Stimulated activated CD8-positive, alpha-beta memory T cell treated with anti-CD3 and anti-CD28 coated beads, Interleukin-7, amount 100 ng/mL, for 48 hours (primary cell): ENCODE measurements around the gene ZBED5.
"Not testable (repeated sequence)": the region's sequence is repeated elsewhere in the genome, so short reads cannot be mapped to it uniquely, and the experiment has no call there.

ENCODE experiments used
- DNase-seq, 2 donors: peaks; one replicate each; pipeline ENCODE4 v3.0.0-alpha.2; 2020; ENCODE audit warnings: low read depth in 1 of 2; ENCODE audit errors: extremely low read depth in 1 of 2

ZBED5 gene

DNA sequence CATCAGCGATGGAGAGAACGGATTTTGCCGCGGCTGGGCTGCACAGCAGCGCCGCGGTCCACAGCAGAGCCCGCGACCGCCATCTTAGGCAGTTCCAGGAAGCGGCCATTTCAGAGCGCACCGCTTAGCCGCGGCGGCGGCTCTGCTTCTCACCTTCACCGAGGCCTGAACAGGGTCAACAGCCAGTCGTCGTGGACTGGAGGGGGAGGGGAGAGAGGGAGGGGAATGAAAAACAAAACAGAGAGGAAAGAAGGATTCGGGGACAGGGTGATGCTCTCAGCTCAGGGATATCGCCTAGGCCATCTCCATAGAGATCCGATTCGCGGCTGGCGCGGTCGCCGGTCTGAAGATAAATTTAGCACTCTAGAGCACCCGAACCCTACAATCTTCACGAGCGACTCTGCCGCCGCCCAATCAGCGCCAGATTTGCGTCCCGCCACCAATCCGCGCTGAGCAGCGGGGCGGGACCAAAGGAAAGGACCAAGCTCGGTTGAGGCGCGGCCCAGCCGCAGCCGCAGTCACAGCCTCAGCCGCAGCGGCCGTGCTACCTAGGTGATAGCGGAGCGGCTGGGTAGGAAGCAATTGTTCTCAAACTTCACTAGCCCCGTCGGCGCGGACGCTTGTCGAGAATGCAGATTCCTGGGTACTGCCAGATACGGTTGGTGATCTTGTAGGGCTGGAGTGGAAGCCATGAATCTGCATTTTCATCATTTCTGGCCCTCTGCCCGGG is at the start of gene ZBED5:
TSS of gene ZBED5 (minus strand) at position 345 of the 730 bp plus-strand sequence. CDS start 3,108 bp downstream, outside the sequence.
- DNase-seq, result peak; percentile 92 to 93

DNA sequence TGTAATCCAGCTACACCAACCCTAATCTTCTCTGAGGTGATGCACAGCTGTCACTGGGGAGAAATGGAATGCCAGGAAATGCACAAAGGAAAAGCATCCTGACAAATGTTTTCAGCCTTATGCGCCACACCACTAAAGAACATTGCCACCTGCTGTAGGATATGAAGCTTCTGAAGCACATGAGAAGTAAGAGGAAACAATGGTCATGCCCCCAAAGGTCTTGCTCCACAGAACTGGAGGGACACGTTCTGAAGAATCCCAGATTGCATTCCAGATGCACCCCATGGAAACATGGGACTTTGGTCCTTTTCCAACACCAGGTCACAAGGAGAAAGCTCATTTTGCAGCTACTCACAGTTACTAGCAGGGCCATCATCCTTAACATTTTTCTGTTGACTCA is 48.7 kb upstream of the ZBED5 start:
- no peak for DNase-seq

DNA sequence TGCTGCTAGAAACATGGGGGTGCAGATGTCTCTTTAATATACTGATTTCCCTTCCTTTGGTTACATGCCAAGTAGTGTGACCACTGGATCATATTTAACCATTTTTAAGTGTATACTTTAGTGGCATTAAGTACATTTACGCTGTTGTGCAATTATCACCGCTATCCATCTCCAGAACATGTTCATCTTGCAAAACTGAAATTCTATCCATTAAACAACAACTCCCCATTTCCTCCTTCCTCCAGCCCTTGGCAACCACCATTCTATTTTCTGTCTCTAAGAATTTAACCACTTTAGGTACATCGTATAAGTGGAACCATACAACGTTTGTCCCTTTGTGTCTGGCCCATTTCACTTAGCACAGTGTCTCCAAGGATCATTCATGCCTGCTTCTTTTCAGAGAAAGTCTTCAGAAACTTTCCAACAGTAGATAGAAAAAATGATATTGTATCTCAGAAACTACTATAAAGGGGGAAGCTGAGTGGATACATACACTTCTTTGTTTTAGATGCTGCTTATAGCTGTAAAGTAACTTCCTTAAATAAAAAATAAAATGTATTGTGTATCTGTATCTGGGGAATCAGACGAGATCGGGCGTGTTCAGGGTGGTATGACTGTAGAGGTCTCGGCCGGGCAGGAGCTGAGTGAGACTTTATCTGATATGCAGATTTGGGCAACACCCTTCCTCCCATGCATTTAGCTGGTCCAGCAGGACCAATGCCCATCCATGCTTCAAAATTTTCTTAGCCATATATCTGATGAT is 44.6 kb upstream of the ZBED5 start:
- DNase-seq, result no peak

DNA sequence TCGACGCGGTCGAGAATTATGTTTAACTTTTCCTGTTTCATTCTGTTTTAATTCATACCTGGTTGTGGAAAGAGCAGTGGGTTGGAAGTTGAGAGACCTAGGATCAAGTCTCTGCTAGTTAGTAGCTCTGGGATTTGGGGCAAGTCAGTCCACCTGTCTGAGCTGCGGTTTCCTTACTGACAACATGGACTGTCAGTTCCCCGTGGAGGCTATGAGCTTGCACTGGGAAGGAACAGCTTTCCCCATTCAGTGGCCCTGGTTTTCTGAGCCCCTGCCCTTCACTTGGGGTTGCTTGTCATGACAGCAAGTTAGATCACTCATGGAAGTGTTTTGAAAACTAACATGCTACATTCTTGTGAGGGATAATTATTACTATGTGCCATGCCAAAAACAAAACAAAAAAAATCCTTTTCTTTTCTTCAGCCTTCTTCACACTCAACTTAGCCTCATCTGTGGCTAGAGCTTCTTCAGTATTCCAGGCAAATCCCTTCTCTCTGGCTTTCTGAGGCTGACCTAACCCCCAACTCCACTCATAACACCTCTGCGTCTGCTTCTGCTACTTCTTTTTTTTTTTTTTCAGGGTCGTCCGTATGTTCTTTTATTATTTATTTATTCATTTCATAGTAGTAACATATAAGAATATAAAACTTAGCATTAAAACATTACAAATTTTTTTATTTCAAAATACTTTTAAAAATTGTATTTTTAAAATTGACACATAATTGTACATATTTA is 43.0 kb upstream of the ZBED5 start:
- no peak for DNase-seq

DNA sequence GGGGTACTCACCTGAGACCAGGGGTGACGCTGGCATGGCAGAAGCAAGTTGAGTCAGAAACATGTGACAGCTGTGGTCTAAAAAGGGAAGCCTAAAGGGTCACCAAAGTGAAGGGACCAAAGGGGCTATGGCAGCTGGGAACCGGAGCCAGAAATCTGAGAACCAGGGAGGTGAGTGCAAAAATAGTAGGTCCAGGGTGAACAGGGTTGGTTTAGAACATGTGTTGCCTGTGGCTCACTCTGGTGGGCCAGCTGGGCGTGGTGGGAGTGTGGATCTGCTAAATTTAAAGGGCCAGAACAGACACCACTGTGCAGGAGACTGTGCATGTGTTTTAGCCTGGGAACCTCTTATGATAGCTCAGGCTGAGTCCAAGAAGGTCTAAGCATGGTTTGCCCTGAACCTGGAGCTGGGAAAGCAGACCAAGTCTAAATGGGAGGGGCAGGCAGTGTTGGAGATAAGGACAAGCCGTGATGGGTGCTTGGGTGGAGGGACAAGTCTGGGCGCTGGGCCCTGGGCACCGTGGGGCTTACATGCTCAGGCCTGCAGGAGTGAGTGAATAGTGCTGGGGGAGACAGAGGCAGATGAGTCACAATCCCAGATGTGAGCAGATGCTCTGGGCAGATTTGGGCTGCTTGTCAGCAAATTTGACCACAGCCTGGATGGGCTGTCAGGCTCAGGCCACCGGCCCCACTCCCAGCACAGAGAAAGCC is 41.4 kb upstream of the ZBED5 start:
- peak in 1 of 2 donors; percentile 21 for DNase-seq

DNA sequence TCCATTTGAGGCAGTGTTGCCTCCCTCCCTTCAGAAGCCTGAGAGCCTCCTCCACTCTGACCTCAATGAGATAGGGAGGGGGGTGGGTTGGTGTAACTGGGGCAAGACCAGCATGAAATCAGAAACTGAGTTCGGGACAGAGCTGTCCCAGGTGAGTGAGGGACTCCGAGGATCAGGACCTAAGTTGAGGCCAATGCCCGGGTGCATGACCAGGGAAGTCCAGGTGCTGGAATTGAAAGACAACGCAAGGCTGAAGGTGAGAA is 40.8 kb upstream of the ZBED5 start:
- no peak for DNase-seq

DNA sequence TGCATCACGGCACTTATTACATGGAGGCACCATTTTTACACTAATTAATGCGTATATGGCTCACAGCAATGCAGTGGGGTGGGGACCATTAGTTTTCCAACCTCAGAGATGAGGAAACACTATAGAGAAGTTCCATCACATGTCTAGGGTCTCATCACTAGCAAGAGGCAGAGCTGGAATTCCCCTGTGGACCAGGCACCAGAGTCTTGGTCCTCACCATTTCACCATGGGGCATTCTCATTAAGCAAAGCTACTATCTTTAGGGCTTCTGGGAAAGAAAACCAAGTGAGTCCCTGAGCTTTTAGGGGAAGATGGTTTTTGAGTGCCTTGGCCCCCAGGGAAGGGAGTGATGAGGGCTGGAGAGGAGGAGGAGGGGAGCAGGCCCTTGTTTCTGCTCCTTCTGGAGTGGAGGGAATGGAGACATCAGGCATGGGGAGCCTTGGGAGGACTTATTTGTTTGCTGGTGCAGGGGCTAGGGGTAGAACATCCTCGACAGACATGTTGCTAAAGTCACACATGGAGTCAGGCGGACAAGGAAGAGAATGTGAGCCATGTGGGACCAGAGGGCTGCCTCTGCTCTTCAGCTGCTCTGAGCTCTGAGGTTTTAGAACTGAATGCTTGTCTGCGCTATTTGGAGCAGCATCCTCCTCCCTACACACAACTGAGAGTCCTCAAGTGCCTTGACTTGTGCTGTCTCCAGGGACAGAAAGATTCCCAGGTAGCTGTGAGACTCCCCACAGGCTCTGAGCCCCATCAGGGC is 40.3 kb upstream of the ZBED5 start:
- DNase-seq, result no peak

DNA sequence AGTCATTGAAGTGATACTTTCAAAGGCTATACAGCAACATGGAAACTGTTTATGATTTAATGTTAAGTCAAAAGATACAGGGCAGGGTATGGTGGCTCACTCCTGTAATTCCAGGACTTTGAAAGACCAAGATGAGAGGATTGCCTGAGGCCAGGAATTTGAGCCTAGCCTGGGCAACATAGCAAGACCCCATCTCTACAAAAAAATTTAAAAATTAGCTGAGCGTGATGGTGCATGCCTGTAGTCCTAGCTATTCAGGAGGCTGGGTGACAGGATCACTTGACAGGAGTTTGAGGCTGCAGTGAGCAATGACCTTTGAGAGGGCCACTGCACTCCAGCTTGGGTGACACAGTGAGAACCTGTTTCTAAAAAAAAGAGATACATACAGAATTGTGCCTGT is 39.3 kb upstream of the ZBED5 start:
- DNase-seq, result no peak

DNA sequence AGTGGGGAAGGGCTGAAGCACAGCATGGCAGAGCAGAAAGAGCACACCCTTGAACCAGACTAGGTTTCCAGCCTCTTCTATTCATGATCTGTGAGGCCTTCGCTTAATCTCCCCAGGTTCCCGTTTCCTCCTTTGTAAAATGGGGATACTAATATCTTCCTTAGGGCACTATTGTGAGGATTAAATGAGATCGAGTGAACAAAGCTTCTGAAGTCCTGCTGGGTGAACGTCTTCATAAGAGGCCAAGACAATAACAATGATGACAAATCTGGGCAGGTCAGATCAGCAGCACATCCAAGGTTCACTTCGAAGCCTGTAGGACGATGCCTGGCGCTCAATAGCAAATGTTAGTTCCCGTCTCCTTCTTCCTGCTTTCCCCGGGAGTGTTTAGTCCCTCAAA is 38.6 kb upstream of the ZBED5 start:
- DNase-seq, result no peak

DNA sequence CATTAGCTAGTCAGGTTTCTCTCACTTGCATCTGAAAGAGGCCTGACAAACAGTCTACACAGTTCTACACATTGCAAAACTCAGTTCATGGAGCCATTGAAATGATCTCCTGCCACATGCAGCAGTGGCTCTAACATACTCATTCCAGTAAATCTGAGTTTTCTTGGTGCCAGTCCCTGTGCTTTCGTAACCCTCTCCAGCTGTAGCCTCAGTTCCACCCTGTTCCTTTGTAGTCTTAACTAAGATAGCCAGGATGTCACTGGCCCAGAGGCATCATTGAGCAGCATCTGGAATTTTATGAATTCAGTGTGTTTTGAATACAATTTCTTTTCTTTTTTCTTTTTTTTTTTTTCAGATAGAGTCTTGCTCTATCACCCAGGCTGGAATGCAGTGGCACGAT is 37.4 kb upstream of the ZBED5 start:
- no peak for DNase-seq

DNA sequence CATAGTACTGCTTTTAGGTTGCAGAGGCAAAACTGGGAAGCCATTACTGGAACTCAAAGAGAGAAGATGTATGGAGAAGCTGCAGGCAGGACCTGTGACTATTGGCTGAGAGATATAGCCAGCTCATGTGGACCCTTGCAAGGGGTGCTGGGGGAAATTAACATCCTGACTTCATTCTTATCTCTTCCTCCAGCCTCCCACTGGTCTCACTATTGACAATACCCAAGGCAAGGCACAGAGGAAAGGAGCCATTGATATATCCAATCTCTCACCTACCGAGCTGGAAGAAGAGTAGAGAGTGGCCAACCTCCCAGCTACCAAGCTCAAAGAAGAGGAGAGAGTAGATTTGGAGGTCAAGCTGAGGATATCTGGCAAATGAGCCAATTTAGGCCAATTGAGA is 36.8 kb upstream of the ZBED5 start:
- DNase-seq, result no peak

DNA sequence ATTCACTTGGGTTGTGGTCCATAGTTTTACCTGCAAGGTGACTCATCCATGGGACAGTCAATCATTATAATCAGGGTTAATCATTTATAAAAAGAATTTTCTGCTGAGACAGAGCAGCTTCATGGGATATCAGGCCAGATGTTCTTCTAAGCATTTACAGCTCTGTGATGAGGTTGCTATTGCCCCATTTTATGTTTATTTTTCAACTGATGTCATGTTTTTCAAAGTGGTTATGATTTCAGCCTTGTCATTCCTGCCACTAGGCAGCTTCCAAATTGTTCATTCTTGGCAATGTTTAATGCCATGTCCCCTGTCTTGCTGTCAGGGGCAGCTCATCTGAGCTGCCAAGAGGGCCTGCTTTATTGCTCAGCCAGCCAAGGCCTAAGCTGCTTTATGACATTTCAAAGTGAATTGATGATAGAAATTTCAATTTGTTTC is 35.9 kb upstream of the ZBED5 start:
- DNase-seq, result no peak

DNA sequence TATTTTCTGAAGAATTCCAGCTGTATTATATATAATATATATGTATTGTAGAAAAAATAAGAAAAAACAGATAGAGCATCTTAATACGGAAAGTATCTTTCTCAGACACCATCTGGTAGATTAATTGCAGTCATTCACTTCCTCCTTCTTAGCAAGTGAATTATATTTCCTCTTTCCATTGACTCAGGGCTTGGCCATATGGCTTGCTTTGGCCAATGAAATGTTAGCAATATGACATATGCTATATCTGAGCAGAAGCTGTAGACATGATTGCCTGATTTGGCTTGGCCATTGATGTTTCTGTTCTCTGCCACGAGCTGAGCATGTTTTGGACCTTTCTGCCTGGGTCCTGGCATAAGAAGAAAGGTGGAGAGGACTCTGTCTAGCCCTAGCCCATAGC is 34.4 kb upstream of the ZBED5 start:
- no peak for DNase-seq

DNA sequence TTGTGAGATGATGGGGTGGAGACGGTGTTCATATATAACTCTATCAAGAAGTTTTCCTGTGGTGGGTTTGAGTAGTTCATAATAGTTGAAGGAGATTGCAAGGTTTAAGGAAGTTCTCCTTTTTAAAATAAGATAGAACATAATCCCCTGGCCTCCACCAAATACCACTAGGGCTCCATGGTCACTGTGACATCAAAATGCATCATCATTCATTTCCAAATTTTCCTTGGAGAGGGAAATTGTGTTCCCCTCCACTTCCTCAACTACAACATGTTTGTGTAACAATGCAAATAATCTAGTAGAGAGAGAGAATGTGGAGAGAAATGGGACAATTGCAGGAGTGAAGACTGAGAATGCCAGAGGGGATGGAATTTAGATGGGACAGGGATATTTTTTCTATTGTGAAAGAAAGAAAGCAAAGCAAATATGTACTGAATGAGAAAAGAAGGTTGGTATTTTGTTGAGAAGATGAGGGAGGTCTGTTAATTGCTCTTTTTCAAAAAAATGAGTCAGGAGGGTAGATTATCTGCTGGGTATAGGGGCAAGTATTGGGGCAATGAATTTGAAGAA is 33.4 kb upstream of the ZBED5 start:
- no peak for DNase-seq

DNA sequence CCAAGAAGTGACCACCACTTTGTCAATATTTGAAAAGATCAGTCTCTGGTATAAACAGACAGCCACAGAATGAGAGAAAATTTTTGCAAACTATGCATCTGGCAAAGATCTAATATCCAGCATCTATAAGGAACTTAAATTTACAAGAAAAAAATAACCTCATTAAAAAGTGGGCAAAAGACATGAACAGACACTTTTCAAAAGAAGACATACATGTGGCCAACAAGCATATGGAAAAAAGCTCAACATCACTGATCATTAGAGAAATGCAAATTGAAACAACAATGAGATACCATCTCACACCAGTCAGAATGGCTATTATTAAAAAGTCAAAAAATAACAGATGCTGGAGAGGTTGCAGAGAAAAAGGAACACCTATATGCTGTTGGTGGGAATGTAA is 32.2 kb upstream of the ZBED5 start:
- DNase-seq, result not testable (repeated sequence)

DNA sequence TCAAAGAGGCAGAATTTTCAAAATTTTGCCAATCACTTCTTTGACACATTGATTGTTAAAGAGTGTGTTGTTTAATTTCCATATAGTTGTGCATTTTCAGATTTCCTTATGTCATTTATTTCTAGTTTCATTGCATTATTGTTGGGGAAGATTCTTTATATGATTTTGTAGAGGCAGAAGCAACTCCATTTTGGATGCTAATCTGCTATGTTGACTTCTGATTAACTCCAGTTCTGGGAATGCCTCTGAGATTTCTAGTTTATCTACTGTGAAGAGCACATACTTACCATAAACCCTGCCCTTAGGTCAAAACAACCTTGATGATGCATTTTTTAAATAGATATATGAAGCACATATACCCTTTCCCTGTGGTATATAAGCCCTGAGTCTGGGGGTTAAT is 29.5 kb upstream of the ZBED5 start:
- DNase-seq, result no peak

DNA sequence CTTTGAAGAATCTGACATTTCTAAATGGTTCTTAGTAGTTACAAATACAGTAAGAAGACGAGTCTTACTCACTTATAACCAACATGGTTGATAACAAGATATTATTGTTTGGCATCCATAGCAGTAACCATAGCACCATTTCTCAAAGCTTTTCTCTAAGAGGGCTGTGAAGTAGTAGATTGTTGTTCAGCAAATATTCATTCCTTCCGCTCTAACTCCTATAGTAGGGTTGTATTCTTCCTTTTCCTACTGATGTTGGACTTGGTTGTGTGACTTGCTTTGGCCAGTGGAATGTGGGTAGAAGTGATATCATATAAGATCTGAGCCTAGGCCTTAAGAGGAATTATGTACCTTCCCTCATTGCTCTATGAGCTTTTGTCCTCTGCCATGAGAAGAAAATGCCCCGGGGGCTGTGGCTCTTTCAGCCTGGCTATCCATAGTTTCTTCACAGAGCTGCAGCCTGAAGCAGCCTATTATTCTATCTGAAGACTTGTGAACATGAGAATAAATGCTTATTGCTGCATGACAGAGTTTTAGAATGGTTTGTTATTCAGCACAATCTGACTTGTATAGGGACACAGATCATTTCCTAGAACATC is 28.9 kb upstream of the ZBED5 start:
- DNase-seq, result no peak

DNA sequence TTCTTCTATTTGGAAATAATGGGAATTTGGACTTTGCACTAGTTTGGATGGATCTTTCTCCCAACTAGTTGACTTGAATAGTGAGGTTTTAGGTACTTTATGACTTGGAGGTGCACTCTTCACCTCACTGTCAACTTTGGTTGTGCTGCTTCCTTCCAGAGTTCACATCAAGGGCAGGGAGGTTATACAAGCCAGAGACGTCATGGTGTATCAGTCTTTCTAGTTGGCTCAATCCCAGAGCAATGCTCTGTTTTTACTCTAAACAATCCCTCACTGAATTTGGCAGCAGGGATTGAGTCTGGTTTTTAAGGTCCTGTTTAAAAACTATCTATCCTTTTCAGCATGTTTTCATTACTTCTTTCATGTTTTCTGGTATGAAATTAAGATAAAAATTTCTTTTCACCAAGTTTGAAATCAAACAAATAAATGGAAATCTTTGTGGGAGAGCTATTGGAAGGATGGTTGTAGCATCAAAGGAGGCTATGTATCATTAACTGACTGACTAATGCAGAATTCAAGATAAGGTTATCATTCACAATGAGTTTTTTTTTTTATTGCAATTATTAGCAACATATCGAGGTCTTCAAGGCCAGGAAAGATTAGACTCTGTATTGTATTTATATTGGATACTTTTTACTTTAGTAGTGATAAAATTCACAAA is 28.0 kb upstream of the ZBED5 start:
- no peak for DNase-seq

DNA sequence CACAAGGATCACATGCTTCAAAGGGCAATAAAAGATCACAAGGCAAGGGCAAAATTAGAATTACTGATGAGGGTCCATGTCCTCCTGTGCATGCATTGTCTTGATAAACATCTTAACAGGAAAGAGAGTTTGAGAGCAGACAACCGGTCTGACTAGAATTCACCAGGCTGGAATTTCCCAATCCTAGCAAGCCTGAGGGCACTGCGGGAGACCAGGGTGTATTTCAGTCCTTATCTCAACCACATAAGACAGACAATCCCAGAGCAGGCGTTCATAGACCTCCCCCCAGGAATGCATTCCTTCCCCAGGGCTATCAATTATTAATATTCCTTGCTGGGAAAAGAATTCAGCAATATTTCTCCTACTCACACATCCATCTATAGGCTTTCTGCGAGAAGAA is 26.4 kb upstream of the ZBED5 start:
- DNase-seq, result not testable (repeated sequence)
